HCT116 (cell line): ENCODE data around the gene KRTAP9-1. TPM values are rescaled to one million over a fixed set of nuclear protein-coding genes. Genes with fewer than 3 reads are reported as not detected.

Source experiments
- ATAC-seq: fragments of 200-7000 bp; cut with Tn5 transposase; 2 replicates; pipeline ENCODE4 v1.9.1; 2020; ENCODE audit warnings: mild to moderate bottlenecking, moderate library complexity
- BruUV-seq: library from RNA; stranded (reverse); fragments of 400-500 nt; replicated peaks from 2 replicates; lab custom pipeline; 2021; lab: Mats Ljungman, UMichigan
- CTCF ChIA-PET: fragments of 300-600 bp; sonication (Branson Sonifier 250); formaldehyde crosslinking; loops from one replicate; lab custom pipeline; 2021; ENCODE audit warnings: antibody characterized with exemption; lab: Charles Lee
- POLR2A ChIA-PET: fragments of 300-600, 350-600 bp; sonication (Branson Sonifier 250); formaldehyde crosslinking; loops from one replicate; lab custom pipeline; 2021; ENCODE audit warnings: antibody characterized with exemption; lab: Charles Lee
- RAD21 ChIA-PET, 2 experiments: fragments of 300-600 bp; sonication (Branson Sonifier 250); formaldehyde crosslinking; loops; one replicate each; lab custom pipeline; 2023; ENCODE audit warnings: low total read pairs in 2 of 2; ENCODE audit not compliant: uncharacterized antibody in 2 of 2, unreplicated experiment in 2 of 2, low non-redundant PET in 1 of 2; lab: Charles Lee
- DNase-seq: peaks from one replicate; pipeline ENCODE4 v3.0.0-alpha.2; 2010; ENCODE audit warnings: low read depth, low spot score
- H2AFZ ChIP-seq: fragments of 200-600 bp; shearing (Covaris generic), sonication (generic); 2 replicates; pipeline ENCODE4 v1.6.1; 2017; ENCODE audit warnings: low read depth, mixed run types, mixed read lengths, antibody characterized with exemption, low read length; ENCODE audit not compliant: poor library complexity, severe bottlenecking
- H3K27ac ChIP-seq: 2 replicates; pipeline ENCODE4 v1.5.1; 2012; ENCODE audit warnings: low read depth, low read length
- H3K27me3 ChIP-seq: fragments of 200-600 bp; sonication (generic); 2 replicates; pipeline ENCODE4 v1.6.1; 2016; ENCODE audit warnings: mixed run types, low read length, mixed read lengths; ENCODE audit not compliant: insufficient read depth
- H3K36me3 ChIP-seq, 2 experiments: fragments of 200-500 bp in 1 of 2; fragments of 200-600 bp in 1 of 2; sonication (Bioruptor generic) in 1 of 2; sonication (generic) in 1 of 2; 2 replicates each; pipeline versions ENCODE4 v1.5.1 to v1.6.1; 2014 to 2016; ENCODE audit warnings: low read length in 2 of 2, inconsistent platforms in 1 of 2, mixed read lengths in 1 of 2, mixed run types in 1 of 2; ENCODE audit not compliant: insufficient read depth in 2 of 2, control insufficient read depth in 1 of 2
- H3K4me1 ChIP-seq, 2 experiments: fragments of 200-600 bp in 1 of 2; sonication (generic) in 1 of 2; 2 replicates each; pipeline versions ENCODE4 v1.5.1 to v1.6.1; 2012 to 2017; ENCODE audit warnings: low read length in 2 of 2, inconsistent platforms in 1 of 2, mild to moderate bottlenecking in 1 of 2, mixed read lengths in 1 of 2, mixed run types in 1 of 2, moderate library complexity in 1 of 2; ENCODE audit not compliant: insufficient read depth in 2 of 2, control insufficient read depth in 1 of 2
- H3K4me2 ChIP-seq: fragments of 200-600 bp; sonication (generic); 2 replicates; pipeline ENCODE4 v1.6.1; 2017; ENCODE audit warnings: mixed run types, low read length, mixed read lengths
- H3K4me3 ChIP-seq, 2 experiments: fragments of 200-600 bp in 1 of 2; sonication (generic) in 1 of 2; replicated peaks in 1 of 2; 2 replicates each; pipeline ENCODE4 v1.5.1; 2011 to 2016; ENCODE audit warnings: low read length in 2 of 2, control low read depth in 1 of 2, low read depth in 1 of 2, mild to moderate bottlenecking in 1 of 2, mixed read lengths in 1 of 2, mixed run types in 1 of 2
- H3K79me2 ChIP-seq: fragments of 200-600 bp; sonication (generic); 2 replicates; pipeline ENCODE4 v1.6.1; 2017; ENCODE audit warnings: mild to moderate bottlenecking, mixed run types, low read length, moderate library complexity, mixed read lengths; ENCODE audit not compliant: insufficient read depth
- H3K9ac ChIP-seq: fragments of 200-600 bp; sonication (generic); 2 replicates; pipeline ENCODE4 v1.6.1; 2016; ENCODE audit warnings: low read length, mixed read lengths
- H3K9me2 ChIP-seq: fragments of 200-600 bp; sonication (generic), shearing (Covaris generic); 2 replicates; pipeline ENCODE4 v1.6.1; 2017; ENCODE audit warnings: mixed run types, mild to moderate bottlenecking, moderate library complexity; ENCODE audit not compliant: insufficient read depth
- H3K9me3 ChIP-seq, 2 experiments: fragments of 200-500 bp in 1 of 2; fragments of 200-600 bp in 1 of 2; sonication (Bioruptor generic) in 1 of 2; sonication (generic) in 1 of 2; 2 replicates each; pipeline ENCODE4 v1.6.1; 2014 to 2017; ENCODE audit warnings: low read length in 2 of 2, mixed read lengths in 2 of 2, inconsistent platforms in 1 of 2, low read depth in 1 of 2, mild to moderate bottlenecking in 1 of 2, mixed run types in 1 of 2, moderate library complexity in 1 of 2; ENCODE audit not compliant: control insufficient read depth in 1 of 2, insufficient read depth in 1 of 2
- H4K20me1 ChIP-seq: fragments of 200-600 bp; sonication (generic), shearing (Covaris generic); 2 replicates; pipeline ENCODE4 v1.6.1; 2017; ENCODE audit warnings: mixed run types, mild to moderate bottlenecking, moderate library complexity; ENCODE audit not compliant: insufficient read depth
- CEBPB ChIP-seq: IDR thresholded peaks from 2 replicates; pipeline ENCODE4 v1.6.1; 2012; ENCODE audit warnings: low read depth
- JUND ChIP-seq: IDR thresholded peaks from 2 replicates; pipeline ENCODE4 v1.6.1; 2012
- SP1 ChIP-seq: IDR thresholded peaks from 2 replicates; pipeline ENCODE4 v1.6.1; 2012; ENCODE audit warnings: low read depth
- YY1 ChIP-seq: IDR thresholded peaks from 2 replicates; pipeline ENCODE4 v1.6.1; 2011; ENCODE audit warnings: low read length, low read depth, moderate library complexity, mild to moderate bottlenecking; ENCODE audit not compliant: insufficient replicate concordance; ENCODE audit errors: extremely low read depth
- intact Hi-C: fragments of 100-400 bp; cut with micrococcal nuclease; formaldehyde crosslinking; loops from 2 replicates; pipeline ENCODE4 v1.10.0; 2022
- total RNA-seq: library from RNA; stranded (reverse); gene quantifications from one replicate; pipeline ENCODE4 v1.2.1, GENCODE V29; 2021; ENCODE audit not compliant: unreplicated experiment
- TF ChIP-seq, protein P1 (sequence below): IDR thresholded peaks from 2 replicates; pipeline ENCODE4 v1.6.1; 2011; ENCODE audit warnings: mild to moderate bottlenecking, low read length, moderate library complexity; ENCODE audit not compliant: insufficient replicate concordance; ENCODE audit errors: extremely low read depth
- TF ChIP-seq, protein P2 (sequence below): IDR thresholded peaks from 2 replicates; pipeline ENCODE4 v1.6.1; 2012

KRTAP9-1 gene
- total RNA-seq, 1 experiment from 2014 or later: not detected

DNA sequence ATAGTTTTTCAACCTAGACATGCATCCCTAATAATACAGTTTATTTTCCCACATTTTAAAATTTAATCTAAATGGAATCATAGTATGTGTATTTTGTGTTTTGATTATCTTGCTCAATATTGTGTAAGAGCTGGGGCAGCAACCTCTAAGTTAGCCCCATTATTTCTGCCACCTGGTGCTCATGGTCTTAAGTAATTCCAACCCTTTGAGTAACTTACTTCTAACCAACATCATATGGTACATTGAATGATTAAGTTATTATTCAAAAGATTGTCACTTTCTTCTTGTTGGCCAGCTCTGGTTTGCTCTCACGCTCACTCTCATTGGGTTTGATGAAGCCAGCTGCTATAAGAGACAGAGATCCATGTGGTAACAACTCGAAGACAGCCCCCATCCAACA is 17.8 kb upstream of the KRTAP9-1 start:
- no peak overlapping the region for H3K4me2 ChIP-seq
- no peaks in the 10 kb centered on the region for H3K9me2 ChIP-seq
- DNase-seq (no peak), ATAC-seq (no peak)
- ChIA-PET RAD21 (no interaction called here), POLR2A (no interaction called here), CTCF (no interaction called here)
- no peak overlapping the region for H2AFZ ChIP-seq
- TF ChIP-seq, protein P1, sequence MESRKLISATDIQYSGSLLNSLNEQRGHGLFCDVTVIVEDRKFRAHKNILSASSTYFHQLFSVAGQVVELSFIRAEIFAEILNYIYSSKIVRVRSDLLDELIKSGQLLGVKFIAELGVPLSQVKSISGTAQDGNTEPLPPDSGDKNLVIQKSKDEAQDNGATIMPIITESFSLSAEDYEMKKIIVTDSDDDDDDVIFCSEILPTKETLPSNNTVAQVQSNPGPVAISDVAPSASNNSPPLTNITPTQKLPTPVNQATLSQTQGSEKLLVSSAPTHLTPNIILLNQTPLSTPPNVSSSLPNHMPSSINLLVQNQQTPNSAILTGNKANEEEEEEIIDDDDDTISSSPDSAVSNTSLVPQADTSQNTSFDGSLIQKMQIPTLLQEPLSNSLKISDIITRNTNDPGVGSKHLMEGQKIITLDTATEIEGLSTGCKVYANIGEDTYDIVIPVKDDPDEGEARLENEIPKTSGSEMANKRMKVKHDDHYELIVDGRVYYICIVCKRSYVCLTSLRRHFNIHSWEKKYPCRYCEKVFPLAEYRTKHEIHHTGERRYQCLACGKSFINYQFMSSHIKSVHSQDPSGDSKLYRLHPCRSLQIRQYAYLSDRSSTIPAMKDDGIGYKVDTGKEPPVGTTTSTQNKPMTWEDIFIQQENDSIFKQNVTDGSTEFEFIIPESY: no peak
- H3K27me3 ChIP-seq: no peaks in the 10 kb centered on the region
- no peak overlapping the region for H3K4me3 ChIP-seq
- intact Hi-C loops: no loop called here
- no peaks in the 10 kb centered on the region for H3K4me1 ChIP-seq
- H4K20me1 ChIP-seq: no peaks in the 10 kb centered on the region
- no peaks in the 10 kb centered on the region for H3K36me3 ChIP-seq
- H3K9me3 ChIP-seq: no peaks in the 10 kb centered on the region; a peak in 1 of 4 replicates
- BruUV-seq: no TSS peak
- H3K27ac ChIP-seq: no peak overlapping the region
- no peak overlapping the region for H3K9ac ChIP-seq
- no peaks in the 10 kb centered on the region for H3K79me2 ChIP-seq

DNA sequence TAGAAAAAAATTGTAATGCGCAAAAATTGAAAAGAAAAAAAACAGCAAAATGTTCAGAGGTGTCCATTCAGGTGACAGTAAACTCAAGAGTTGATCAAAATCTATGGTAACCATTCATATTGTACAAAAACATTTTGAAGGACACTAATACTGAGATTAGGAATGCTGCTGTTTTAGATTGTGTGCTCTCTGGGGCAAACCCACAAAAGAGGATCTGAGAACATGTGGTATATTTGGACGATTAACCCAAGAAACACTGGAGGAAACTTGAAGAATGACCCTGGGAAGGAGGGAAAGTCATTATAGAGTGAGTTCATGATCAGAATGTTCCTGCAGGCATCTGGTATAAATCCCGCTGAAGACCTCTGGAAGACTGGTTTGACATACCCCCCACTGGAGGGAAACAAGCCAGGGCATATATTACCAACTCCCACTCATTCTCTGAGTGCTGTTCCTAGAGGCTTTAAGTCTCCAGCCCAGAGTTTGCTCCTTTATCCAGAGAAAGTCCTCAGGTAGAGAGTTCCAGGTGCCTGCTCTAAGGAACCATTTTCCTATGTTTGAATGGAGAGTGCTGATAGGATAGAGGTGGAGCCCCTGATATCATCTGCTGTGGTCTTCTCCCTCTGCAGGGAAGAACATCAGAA is 12.8 kb upstream of the KRTAP9-1 start:
- H3K27ac ChIP-seq: no peak overlapping the region
- no peak for DNase-seq
- H3K4me1 ChIP-seq: no peaks in the 10 kb centered on the region
- no peaks in the 10 kb centered on the region for H4K20me1 ChIP-seq
- no peaks in the 10 kb centered on the region for H3K36me3 ChIP-seq
- H2AFZ ChIP-seq: no peak overlapping the region
- H3K4me2 ChIP-seq: no peak overlapping the region
- no peaks in the 10 kb centered on the region for H3K9me2 ChIP-seq
- no peak overlapping the region for H3K9ac ChIP-seq
- no peaks in the 10 kb centered on the region; a peak in 1 of 4 replicates for H3K9me3 ChIP-seq
- TF ChIP-seq CEBPB: no peak
- TF ChIP-seq, protein P2, sequence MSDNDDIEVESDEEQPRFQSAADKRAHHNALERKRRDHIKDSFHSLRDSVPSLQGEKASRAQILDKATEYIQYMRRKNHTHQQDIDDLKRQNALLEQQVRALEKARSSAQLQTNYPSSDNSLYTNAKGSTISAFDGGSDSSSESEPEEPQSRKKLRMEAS: no peak
- no peak for TF ChIP-seq JUND
- TF ChIP-seq YY1: no peak
- no peak for TF ChIP-seq SP1
- TF ChIP-seq, all 23 proteins: peak for 0
- no peak for ATAC-seq
- Histone ChIP-seq H3K79me2 (no peaks in the 10 kb centered on the region), H3K27me3 (no peaks in the 10 kb centered on the region), H3K4me3 (no peak overlapping the region)
- intact Hi-C loops: no loop called here
- ChIA-PET RAD21 (no interaction called here), CTCF (no interaction called here), POLR2A (no interaction called here)
- no TSS peak for BruUV-seq
